ENCODE results near the gene NTNG1.

NTNG1 gene

GRCh38 chr1:107105914-107106313 lies 34.9 kb upstream of the NTNG1 start:
- POLR2A ChIA-PET (ENCODE audit: low non-redundant PET), result no interaction called here
- DNase-seq (ENCODE audit: low spot score), result no peak
- H3K27ac ChIP-seq, result no peak overlapping the region
- CTCF ChIA-PET, result interaction anchor here (0.7 kb wide), 1 partner anchor 36 kb away, joined by 3 read pairs; no protein-coding TSS in a partner anchor
- no peak for TF ChIP-seq CTCF (conservative IDR thresholded peaks at IDR 0.05; ENCODE audit: low read depth)

- CTCF ChIA-PET, result interaction anchor here (0.6 kb wide), 1 partner anchor 86 kb away, joined by 3 read pairs; no protein-coding TSS in a partner anchor
- no peak for TF ChIP-seq CTCF (conservative IDR thresholded peaks at IDR 0.05; ENCODE audit: low read depth)
- POLR2A ChIA-PET (ENCODE audit: low non-redundant PET), result no interaction called here
- H3K27ac ChIP-seq, result no peak overlapping the region
- DNase-seq (ENCODE audit: low spot score), result no peak
These were observed 30.5 kb upstream of the NTNG1 start for GRCh38 chr1:107110326-107110725.

- no peak overlapping the region for H3K27ac ChIP-seq
- ChIA-PET CTCF (interaction anchor here (0.6 kb wide), 1 partner anchor 32 kb away, joined by 3 read pairs; no protein-coding TSS in a partner anchor), POLR2A (ENCODE audit: low non-redundant PET) (no interaction called here)
- DNase-seq (ENCODE audit: low spot score), result no peak
- TF ChIP-seq CTCF (conservative IDR thresholded peaks at IDR 0.05; ENCODE audit: low read depth), result no peak
These were observed 24.5 kb upstream of the NTNG1 start for GRCh38 chr1:107116306-107116790.

GRCh38 chr1:107122225-107122624 lies 18.6 kb upstream of the NTNG1 start:
- CTCF ChIA-PET, result no interaction called here
- POLR2A ChIA-PET (ENCODE audit: low non-redundant PET), result no interaction called here
- no peak for DNase-seq (ENCODE audit: low spot score)
- no peak overlapping the region for H3K27ac ChIP-seq
- no peak for TF ChIP-seq CTCF (conservative IDR thresholded peaks at IDR 0.05; ENCODE audit: low read depth)

GRCh38 chr1:107123741-107124140 lies 17.1 kb upstream of the NTNG1 start:
- CTCF ChIA-PET, result no interaction called here
- DNase-seq (ENCODE audit: low spot score), result no peak
- no peak overlapping the region for H3K27ac ChIP-seq
- TF ChIP-seq CTCF (conservative IDR thresholded peaks at IDR 0.05; ENCODE audit: low read depth), result no peak
- POLR2A ChIA-PET (ENCODE audit: low non-redundant PET), result no interaction called here

GRCh38 chr1:107124694-107125093 lies 16.1 kb upstream of the NTNG1 start:
- no peak for TF ChIP-seq CTCF (conservative IDR thresholded peaks at IDR 0.05; ENCODE audit: low read depth)
- no peak for DNase-seq (ENCODE audit: low spot score)
- ChIA-PET CTCF (no interaction called here), POLR2A (ENCODE audit: low non-redundant PET) (no interaction called here)
- no peak overlapping the region for H3K27ac ChIP-seq

GRCh38 chr1:107132195-107132594 lies 8.6 kb upstream of the NTNG1 start:
- POLR2A ChIA-PET (ENCODE audit: low non-redundant PET), result no interaction called here

More at GRCh38 chr1:107132195-107132594, 8.6 kb upstream of the NTNG1 start:
- DNase-seq (ENCODE audit: low spot score), result no peak
- H3K27ac ChIP-seq, result no peak overlapping the region
- no peak for TF ChIP-seq CTCF (conservative IDR thresholded peaks at IDR 0.05; ENCODE audit: low read depth)
- CTCF ChIA-PET, result no interaction called here
